ENCODE measurements around the gene DNASE2B. TPM values are rescaled to one million over a fixed set of nuclear protein-coding genes. Genes with fewer than 3 reads are reported as not detected.

The DNASE2B gene
- total RNA-seq, 1 experiment from 2014 or later, result not detected

DNA sequence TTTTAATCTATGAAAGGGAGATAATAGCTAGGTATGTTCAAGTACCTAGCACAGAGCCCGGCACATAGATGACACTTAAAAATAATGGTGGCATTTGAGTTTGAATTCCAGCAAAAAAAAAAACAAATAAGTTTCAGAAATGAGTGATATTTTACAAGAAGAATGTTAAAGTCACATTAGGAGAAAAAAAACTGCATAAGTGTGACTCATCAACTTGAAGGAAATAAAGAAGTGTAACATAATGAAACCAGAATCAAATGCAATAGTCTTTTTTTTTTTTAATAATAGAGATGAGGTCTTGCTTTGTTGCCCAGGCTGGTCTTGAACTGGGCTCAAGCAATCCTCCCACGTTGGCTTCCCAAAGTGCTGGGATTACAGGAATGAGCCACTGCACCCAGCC, 17.1 kb downstream of the DNASE2B start:
- WGBS (ENCODE audit: extremely low coverage, insufficient read length, low lambda C conversion rate), result no CpG with 5 or more reads among the region's 2 CpGs
- H3K9ac ChIP-seq (ENCODE audit: extremely low read depth, insufficient read length, low read length), result no peak overlapping the region
- H3K79me1 ChIP-seq (ENCODE audit: insufficient read depth, low read depth, low read length, poor library complexity, severe bottlenecking), result no peaks in the 10 kb centered on the region
- no peak overlapping the region for H3K14ac ChIP-seq (ENCODE audit: insufficient read depth, low read length)
- no peaks in the 10 kb centered on the region for H3K9me3 Mint-ChIP-seq
- H3K23me2 ChIP-seq (ENCODE audit: insufficient read length, low read depth, low read length, poor library complexity, severe bottlenecking), result no peaks in the 10 kb centered on the region
- no peaks in the 10 kb centered on the region for H3K36me3 Mint-ChIP-seq (ENCODE audit: insufficient read depth in 1 of 3, low read depth in 3 of 3)
- no peaks in the 10 kb centered on the region for H3K9me3 ChIP-seq (ENCODE audit: control insufficient read depth, low read depth, low read length)
- H4K20me1 ChIP-seq (ENCODE audit: control insufficient read depth, insufficient read depth, insufficient read length), result no peaks in the 10 kb centered on the region
- no peak overlapping the region for H3K18ac ChIP-seq (ENCODE audit: insufficient read length, low read depth, low read length)
- H2BK12ac ChIP-seq (ENCODE audit: insufficient read length, low read depth, low read length), result no peak overlapping the region
- TF ChIP-seq, protein P1, sequence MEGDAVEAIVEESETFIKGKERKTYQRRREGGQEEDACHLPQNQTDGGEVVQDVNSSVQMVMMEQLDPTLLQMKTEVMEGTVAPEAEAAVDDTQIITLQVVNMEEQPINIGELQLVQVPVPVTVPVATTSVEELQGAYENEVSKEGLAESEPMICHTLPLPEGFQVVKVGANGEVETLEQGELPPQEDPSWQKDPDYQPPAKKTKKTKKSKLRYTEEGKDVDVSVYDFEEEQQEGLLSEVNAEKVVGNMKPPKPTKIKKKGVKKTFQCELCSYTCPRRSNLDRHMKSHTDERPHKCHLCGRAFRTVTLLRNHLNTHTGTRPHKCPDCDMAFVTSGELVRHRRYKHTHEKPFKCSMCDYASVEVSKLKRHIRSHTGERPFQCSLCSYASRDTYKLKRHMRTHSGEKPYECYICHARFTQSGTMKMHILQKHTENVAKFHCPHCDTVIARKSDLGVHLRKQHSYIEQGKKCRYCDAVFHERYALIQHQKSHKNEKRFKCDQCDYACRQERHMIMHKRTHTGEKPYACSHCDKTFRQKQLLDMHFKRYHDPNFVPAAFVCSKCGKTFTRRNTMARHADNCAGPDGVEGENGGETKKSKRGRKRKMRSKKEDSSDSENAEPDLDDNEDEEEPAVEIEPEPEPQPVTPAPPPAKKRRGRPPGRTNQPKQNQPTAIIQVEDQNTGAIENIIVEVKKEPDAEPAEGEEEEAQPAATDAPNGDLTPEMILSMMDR (conservative IDR thresholded peaks at IDR 0.05), result no peak
- no peak for DNase-seq
- H3K27me3 Mint-ChIP-seq (ENCODE audit: low read depth), result no peaks in the 10 kb centered on the region
- no peaks in the 10 kb centered on the region for H3K27me3 ChIP-seq (ENCODE audit: insufficient read depth, low read length)
- no peak overlapping the region for H2BK15ac ChIP-seq (ENCODE audit: low read depth, low read length)
- H3K56ac ChIP-seq (ENCODE audit: insufficient read length, low read depth, low read length), result no peak overlapping the region
- no peak overlapping the region for H3K4me2 ChIP-seq (ENCODE audit: insufficient read depth, insufficient read length, low read length)
- no peak overlapping the region for H3K4ac ChIP-seq (ENCODE audit: low read depth, low read length)
- H2BK20ac ChIP-seq (ENCODE audit: low read depth, low read length, poor library complexity, severe bottlenecking), result no peak overlapping the region
- H3K4me3 Mint-ChIP-seq, result no peak overlapping the region
- H3K4me1 ChIP-seq (ENCODE audit: insufficient read depth, low read length), result no peaks in the 10 kb centered on the region
- no peak overlapping the region for H4K91ac ChIP-seq (ENCODE audit: insufficient read length, low read depth, low read length)
- H2AFZ ChIP-seq (ENCODE audit: low read length), result no peak overlapping the region
- H3K79me2 ChIP-seq (ENCODE audit: insufficient read depth, low read length), result no peaks in the 10 kb centered on the region
- no peak overlapping the region for H2BK5ac ChIP-seq (ENCODE audit: insufficient read length, low read length)
- H3K27ac ChIP-seq (ENCODE audit: insufficient read length, low read depth, low read length), result no peak overlapping the region
- H2BK120ac ChIP-seq (ENCODE audit: low read depth, low read length, poor library complexity, severe bottlenecking), result no peak overlapping the region
- H4K8ac ChIP-seq (replicated peaks; ENCODE audit: insufficient read length, low read depth, low read length), result no peak overlapping the region
- no peak overlapping the region for H3K27ac Mint-ChIP-seq
- H2AK5ac ChIP-seq (ENCODE audit: insufficient read length, low read length), result no peak overlapping the region
- H4K5ac ChIP-seq (ENCODE audit: insufficient read length, low read depth, low read length), result no peak overlapping the region
- H3K4me1 Mint-ChIP-seq, result no peaks in the 10 kb centered on the region
- H3T11ph ChIP-seq (ENCODE audit: low read length), result no peak overlapping the region
- no peak overlapping the region for H3K23ac ChIP-seq (ENCODE audit: insufficient read length, low read depth, low read length)

Data from H9 (cell line).